Measurements from ENCODE around the gene KRT26. TPM values are rescaled to one million over a fixed set of nuclear protein-coding genes. Genes with fewer than 3 reads are reported as not detected.
"Not testable (repeated sequence)": the region's sequence is repeated elsewhere in the genome, so short reads cannot be mapped to it uniquely, and the experiment has no call there.

KRT26 gene
- total RNA-seq, 4 donors from 2014 or later = not detected

- H3K4me3 ChIP-seq = no peak overlapping the region
- no peak overlapping the region for H3K27ac ChIP-seq (replicated peaks in 1 of 4)
- no peak for TF ChIP-seq POLR2A (IDR thresholded peaks at IDR 0.05; ENCODE audit: low read depth)
- no peak for TF ChIP-seq CTCF (IDR thresholded peaks at IDR 0.05)
- TF ChIP-seq POLR2AphosphoS5 (IDR thresholded peaks at IDR 0.05) = no peak
- TF ChIP-seq EP300 (IDR thresholded peaks at IDR 0.05) = no peak
- H3K4me1 ChIP-seq = no peaks in the 10 kb centered on the region
- peaks cover 0 to 1% (median 0%) of the 10 kb centered on the region in 4 donors for H3K9me3 ChIP-seq
- WGBS = 91% methylated on average over 3 of the region's 3 CpGs
- intact Hi-C loops (cut with DNase I) = no loop called here
- H3K36me3 ChIP-seq = no peaks in the 10 kb centered on the region
- peaks cover 0 to 26% (median 4%) of the 10 kb centered on the region in 4 donors for H3K27me3 ChIP-seq
- DNase-seq (ENCODE audit: extremely low spot score) = no peak
Measured at GRCh38 chr17:40753804-40754203, 18.2 kb downstream of the KRT26 start.

GRCh38 chr17:40751065-40751464 lies 20.9 kb downstream of the KRT26 start:
- intact Hi-C loops (cut with DNase I) = no loop called here
- peaks cover 0 to 26% (median 4%) of the 10 kb centered on the region in 4 donors for H3K27me3 ChIP-seq

GRCh38 chr17:40750391-40750790 lies 21.6 kb downstream of the KRT26 start:
- H3K27ac ChIP-seq (replicated peaks in 1 of 4) = no peak overlapping the region
- intact Hi-C loops (cut with DNase I) = no loop called here
- no peaks in the 10 kb centered on the region for H3K36me3 ChIP-seq
- 63% methylated on average over 6 of the region's 6 CpGs for WGBS
- TF ChIP-seq EP300 (IDR thresholded peaks at IDR 0.05) (no peak), CTCF (IDR thresholded peaks at IDR 0.05) (no peak), POLR2A (IDR thresholded peaks at IDR 0.05; ENCODE audit: low read depth) (no peak), POLR2AphosphoS5 (IDR thresholded peaks at IDR 0.05) (no peak)
- H3K9me3 ChIP-seq = no peaks in the 10 kb centered on the region
- DNase-seq (ENCODE audit: extremely low spot score) = no peak
- peaks cover 0 to 26% (median 4%) of the 10 kb centered on the region in 4 donors for H3K27me3 ChIP-seq
- H3K4me1 ChIP-seq = no peaks in the 10 kb centered on the region
- no peak overlapping the region for H3K4me3 ChIP-seq

More at GRCh38 chr17:40751065-40751464, 20.9 kb downstream of the KRT26 start:
- no peaks in the 10 kb centered on the region for H3K9me3 ChIP-seq
- no peak for DNase-seq (ENCODE audit: extremely low spot score)
- no peaks in the 10 kb centered on the region for H3K4me1 ChIP-seq
- H3K27ac ChIP-seq (replicated peaks in 1 of 4) = no peak overlapping the region
- no peaks in the 10 kb centered on the region for H3K36me3 ChIP-seq
- H3K4me3 ChIP-seq = no peak overlapping the region
- WGBS = 65% methylated on average over 8 of the region's 14 CpGs
- TF ChIP-seq POLR2AphosphoS5 (IDR thresholded peaks at IDR 0.05) (no peak), POLR2A (IDR thresholded peaks at IDR 0.05; ENCODE audit: low read depth) (no peak), EP300 (IDR thresholded peaks at IDR 0.05) (no peak), CTCF (IDR thresholded peaks at IDR 0.05) (no peak)

GRCh38 chr17:40748666-40749065 lies 23.3 kb downstream of the KRT26 start:
- peaks cover 0 to 29% (median 5%) of the 10 kb centered on the region in 4 donors for H3K27me3 ChIP-seq
- DNase-seq (ENCODE audit: extremely low spot score); H3K9me3 ChIP-seq; H3K27ac ChIP-seq (replicated peaks in 1 of 4); intact Hi-C loops (cut with DNase I); H3K4me3 ChIP-seq; H3K36me3 ChIP-seq; H3K4me1 ChIP-seq: not testable (repeated sequence)
- 75% methylated on average over 1 of the region's 1 CpG for WGBS

GRCh38 chr17:40738553-40738952 lies 33.4 kb downstream of the KRT26 start:
- Histone ChIP-seq H3K27me3 (peaks cover 0 to 29% (median 0%) of the 10 kb centered on the region in 4 donors), H3K27ac (replicated peaks in 1 of 4) (no peak overlapping the region), H3K36me3 (no peaks in the 10 kb centered on the region), H3K4me3 (no peak overlapping the region), H3K4me1 (no peaks in the 10 kb centered on the region), H3K9me3 (peaks cover 0 to 16% (median 9%) of the 10 kb centered on the region in 4 donors)
- WGBS = 64% methylated on average over 4 of the region's 4 CpGs
- no peak for DNase-seq (ENCODE audit: extremely low spot score)
- TF ChIP-seq POLR2A (IDR thresholded peaks at IDR 0.05; ENCODE audit: low read depth) (no peak), POLR2AphosphoS5 (IDR thresholded peaks at IDR 0.05) (no peak), EP300 (IDR thresholded peaks at IDR 0.05) (no peak), CTCF (IDR thresholded peaks at IDR 0.05) (no peak)
- intact Hi-C loops (cut with DNase I) = no loop called here
